ENCODE measurements around the gene ANKRD65.
"Not testable (repeated sequence)": the region's sequence is repeated elsewhere in the genome, so short reads cannot be mapped to it uniquely, and the experiment has no call there.

Gene ANKRD65

GRCh38 chr1:1394116-1394515 is 27.0 kb downstream of the ANKRD65 start:
- DNase-seq (ENCODE audit: low read depth): no peak

GRCh38 chr1:1393428-1393827 is 27.6 kb downstream of the ANKRD65 start:
- DNase-seq (ENCODE audit: low read depth): no peak

- no peak for DNase-seq (ENCODE audit: low read depth)
Measured at GRCh38 chr1:1393014-1393413, 28.1 kb downstream of the ANKRD65 start.

DNA sequence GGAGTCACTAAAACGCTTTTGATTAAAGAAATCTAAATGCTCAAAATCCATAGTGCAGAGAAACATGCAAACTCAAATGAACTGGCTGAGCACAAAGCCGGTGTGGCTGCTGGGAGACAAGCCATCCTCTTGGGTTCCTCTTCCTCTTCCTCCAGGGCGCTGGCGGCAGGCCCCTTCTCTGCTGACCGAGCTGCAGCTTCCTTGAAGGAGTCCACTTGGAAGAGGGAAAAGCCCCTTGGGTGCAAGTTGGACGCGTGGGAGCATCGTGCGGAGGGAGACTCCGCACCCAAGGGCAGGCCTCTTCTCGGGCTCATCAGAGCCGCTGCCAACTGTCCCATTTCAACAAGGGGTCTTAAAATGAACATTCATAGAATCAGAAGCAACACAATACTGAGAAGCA is 29.9 kb downstream of the ANKRD65 start:
- no peak for DNase-seq (ENCODE audit: low read depth)

GRCh38 chr1:1390675-1391074 is 30.4 kb downstream of the ANKRD65 start:
- no peak for DNase-seq (ENCODE audit: low read depth)

GRCh38 chr1:1388078-1388472 is 33.0 kb downstream of the ANKRD65 start:
- no peak for DNase-seq (ENCODE audit: low read depth)

DNA sequence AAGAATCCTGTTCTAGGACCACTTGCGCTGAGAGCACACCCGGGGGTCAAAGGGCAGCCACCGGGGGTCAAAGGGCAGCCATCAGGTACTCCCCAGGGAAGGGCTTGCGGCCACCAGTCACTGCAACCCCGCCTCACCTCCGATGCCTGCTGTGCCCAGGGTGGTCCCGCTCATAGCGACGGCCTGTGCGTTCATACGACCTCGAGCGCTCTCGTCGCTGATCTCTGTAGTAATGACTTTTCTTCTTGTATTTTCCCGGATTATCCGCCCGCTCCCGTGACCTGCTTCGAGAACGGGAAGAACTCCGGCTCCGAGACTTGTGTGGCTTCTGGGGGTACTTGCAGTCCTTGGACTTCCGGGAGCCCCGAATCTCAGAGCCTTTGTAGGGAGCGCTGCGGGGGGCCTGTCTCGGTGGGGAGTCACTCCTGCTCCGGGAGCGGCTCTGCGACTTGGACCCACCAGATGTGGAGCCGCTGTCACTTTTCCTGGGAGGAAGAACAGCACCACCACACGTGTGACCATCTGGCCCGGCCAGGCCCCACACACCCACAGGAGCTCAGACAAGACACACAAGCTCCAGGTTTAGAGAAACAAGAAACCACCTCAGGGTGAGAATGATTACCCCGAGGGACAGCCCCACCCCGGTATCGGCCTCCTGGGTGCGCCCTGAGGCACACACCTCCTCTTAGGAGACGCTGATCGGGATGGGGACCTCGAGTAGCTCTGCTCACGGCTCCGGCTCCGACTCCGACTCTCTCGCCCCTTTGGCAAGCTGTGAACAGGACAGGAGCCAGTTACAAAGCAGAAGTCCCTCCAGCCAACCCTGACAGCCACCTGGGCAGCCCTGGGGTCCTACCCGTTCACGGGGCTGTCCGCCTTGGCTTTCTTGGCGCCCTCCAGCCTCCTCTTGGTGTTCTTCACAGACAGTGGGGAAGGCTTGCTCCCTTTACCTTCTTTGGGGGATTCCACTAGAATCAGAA is 33.7 kb downstream of the ANKRD65 start:
- DNase-seq (ENCODE audit: low read depth): no peak

GRCh38 chr1:1385931-1386330 is 35.1 kb downstream of the ANKRD65 start:
- no peak for DNase-seq (ENCODE audit: low read depth)

DNA sequence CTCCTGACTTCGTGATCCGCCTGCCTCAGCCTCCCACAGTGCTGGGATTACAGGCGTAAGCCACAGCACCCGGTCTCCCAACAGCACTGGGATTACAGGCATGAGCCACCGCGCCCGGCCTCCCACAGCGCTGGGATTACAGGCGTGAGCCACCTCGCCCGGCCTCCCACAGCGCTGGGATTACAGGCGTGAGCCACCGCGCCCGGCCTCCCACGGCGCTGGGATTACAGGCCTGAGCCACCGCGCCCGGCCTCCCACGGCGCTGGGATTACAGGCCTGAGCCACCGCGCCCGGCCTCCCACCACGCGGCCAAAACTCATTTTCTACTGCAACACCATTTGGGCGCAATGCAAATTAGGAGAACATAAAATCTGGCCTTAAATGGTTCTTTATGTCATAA is 35.7 kb downstream of the ANKRD65 start:
- DNase-seq (ENCODE audit: low read depth): not testable (repeated sequence)

- DNase-seq (ENCODE audit: low read depth): no peak
Measured at GRCh38 chr1:1381294-1381693, 39.8 kb downstream of the ANKRD65 start.

DNA sequence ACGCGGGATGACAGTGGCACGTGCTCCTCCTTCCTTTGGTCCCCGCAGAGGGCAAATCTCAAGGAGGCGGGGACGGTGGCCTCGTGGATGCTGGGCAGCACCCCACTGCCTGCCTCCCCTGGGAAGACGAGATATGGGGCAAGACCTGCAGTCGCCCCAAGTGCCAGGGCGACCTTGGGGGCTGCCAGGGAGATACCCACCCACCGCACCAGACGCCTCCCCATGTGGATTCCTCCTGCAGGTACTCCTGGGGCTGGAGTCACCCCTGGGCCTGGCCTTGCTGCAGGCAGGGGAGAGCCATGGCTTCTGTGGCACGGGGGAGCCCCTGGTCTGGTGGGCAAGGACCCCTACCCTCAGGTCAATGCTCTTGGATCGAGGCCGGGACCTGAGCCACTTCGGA is 40.2 kb downstream of the ANKRD65 start:
- no peak for DNase-seq (ENCODE audit: low read depth)

- DNase-seq (ENCODE audit: low read depth): no peak
Measured at GRCh38 chr1:1377540-1378205, 43.4 kb downstream of the ANKRD65 start.

DNA sequence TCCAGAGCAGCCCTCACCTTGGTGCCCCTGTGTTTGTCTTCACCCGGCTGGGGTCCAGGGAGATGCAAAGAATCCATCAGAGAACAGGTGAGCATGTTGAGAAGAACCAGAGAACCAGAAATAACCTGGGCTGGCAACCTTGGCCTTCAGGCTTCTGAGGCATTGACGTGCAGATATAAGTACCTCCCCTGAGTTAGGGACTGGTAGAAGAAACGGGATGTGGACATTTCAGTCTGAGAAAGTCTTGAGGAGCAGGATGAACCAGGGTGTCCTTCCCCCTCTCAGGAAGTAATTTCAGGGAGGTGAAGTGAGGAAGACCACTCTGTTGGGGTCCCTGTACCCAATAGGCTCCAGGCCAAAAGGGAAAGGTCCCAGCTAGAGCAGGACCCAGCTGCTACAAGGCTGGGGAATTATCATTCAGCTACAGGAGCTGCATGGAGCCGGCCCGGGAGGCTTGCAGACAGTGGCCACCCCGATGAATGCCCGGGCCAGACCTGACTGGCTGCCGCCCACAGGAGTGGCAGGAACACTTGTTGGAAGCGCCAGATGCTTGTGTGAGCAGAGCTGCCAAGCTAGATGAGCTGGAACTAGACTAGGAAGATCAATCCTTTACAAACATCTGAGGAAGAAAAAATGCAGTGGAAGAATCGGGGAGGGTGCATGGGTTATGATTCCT is 44.4 kb downstream of the ANKRD65 start:
- DNase-seq (ENCODE audit: low read depth): no peak

GRCh38 chr1:1374929-1375662 is 46.0 kb downstream of the ANKRD65 start, which contains the start of gene AURKAIP1:
Gene AURKAIP1 (minus strand): TSS chr1:1375207. CDS start chr1:1374756, 451 bp downstream.
- DNase-seq (ENCODE audit: low read depth): peak; percentile 93

DNA sequence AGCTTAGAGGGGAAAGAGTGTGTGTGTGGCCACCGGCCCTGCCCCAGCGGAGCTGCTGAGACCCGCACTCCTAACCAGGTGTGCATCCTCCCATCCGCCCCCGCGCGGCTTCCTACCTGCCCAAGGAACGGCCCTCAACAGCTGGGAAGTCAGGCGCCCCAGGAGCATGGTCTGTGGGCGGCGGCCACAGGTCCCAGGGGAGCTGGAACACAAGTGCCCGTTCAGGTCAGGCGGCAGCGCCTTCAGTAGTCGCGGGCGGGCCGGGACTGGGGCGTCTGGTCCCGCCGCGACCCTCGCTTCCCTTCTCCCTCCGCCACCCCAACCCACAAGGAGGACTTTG is 46.5 kb downstream of the ANKRD65 start:
- DNase-seq (ENCODE audit: low read depth): no peak

GRCh38 chr1:1373815-1374588 is 47.1 kb downstream of the ANKRD65 start:
- DNase-seq (ENCODE audit: low read depth): no peak

GRCh38 chr1:1373051-1373814 is 47.8 kb downstream of the ANKRD65 start:
- no peak for DNase-seq (ENCODE audit: low read depth)

- peak; percentile 58 for DNase-seq (ENCODE audit: low read depth)
Measured at GRCh38 chr1:1371746-1372711, 49.0 kb downstream of the ANKRD65 start.

GRCh38 chr1:1371364-1371745 is 49.7 kb downstream of the ANKRD65 start:
- DNase-seq (ENCODE audit: low read depth): peak; percentile 67
